Small intestine (tissue), 7 donors: Measurements from ENCODE around the gene CEMIP2. TPM values are rescaled to one million over a fixed set of nuclear protein-coding genes. Genes with fewer than 3 reads are reported as not detected.

Experiments
- DNase-seq, 2 donors: peaks; one replicate each; pipeline versions ENCODE4 v3.0.0 to v3.0.0-alpha.2; 2013
- FAIRE-seq: peaks from 2 replicates; lab custom pipeline; 2012; peaks lifted over from hg19 to GRCh38; lab: Jason Lieb, UNC
- H3K27ac ChIP-seq, 3 donors: one replicate each; pipeline ENCODE4 v1.5.1; 2013; ENCODE audit warnings: low read length in 2 of 3, mild to moderate bottlenecking in 2 of 3, control low read depth in 1 of 3, inconsistent platforms in 1 of 3, low read depth in 1 of 3, moderate library complexity in 1 of 3
- H3K27me3 ChIP-seq, 3 donors: one replicate each; pipeline ENCODE4 v1.6.1; 2013; ENCODE audit warnings: low read length in 3 of 3, inconsistent platforms in 1 of 3; ENCODE audit not compliant: control insufficient read depth in 3 of 3, insufficient read depth in 3 of 3
- H3K36me3 ChIP-seq, 3 donors: one replicate each; pipeline ENCODE4 v1.6.1; 2013; ENCODE audit warnings: low read length in 3 of 3, inconsistent platforms in 1 of 3, low read depth in 1 of 3, mild to moderate bottlenecking in 1 of 3, moderate library complexity in 1 of 3; ENCODE audit not compliant: control insufficient read depth in 3 of 3, insufficient read depth in 2 of 3
- H3K4me1 ChIP-seq, 3 donors: one replicate each; pipeline ENCODE4 v1.6.1; 2013; ENCODE audit warnings: low read length in 2 of 3, inconsistent platforms in 1 of 3, low read depth in 1 of 3, mild to moderate bottlenecking in 1 of 3, moderate library complexity in 1 of 3; ENCODE audit not compliant: control insufficient read depth in 3 of 3, insufficient read depth in 2 of 3
- H3K4me3 ChIP-seq, 3 donors: one replicate each; pipeline ENCODE4 v1.5.1; 2013; ENCODE audit warnings: low read length in 3 of 3, control low read depth in 1 of 3, inconsistent platforms in 1 of 3, low read depth in 1 of 3, mild to moderate bottlenecking in 1 of 3, moderate library complexity in 1 of 3
- H3K9me3 ChIP-seq, 2 donors: one replicate each; pipeline ENCODE4 v1.6.1; 2013; ENCODE audit warnings: low read depth in 1 of 2, low read length in 1 of 2; ENCODE audit not compliant: control insufficient read depth in 2 of 2, insufficient read depth in 1 of 2
- WGBS, 3 donors: extraction: QIAGEN DNeasy Blood & Tissue Kit; methylation state at CpG; one replicate each; pipeline ENCODE4 v1.1.7; 2013; 5-methylcytosine and 5-hydroxymethylcytosine counted together
- polyA plus RNA-seq, 4 donors: library from polyadenylated mRNA; stranded (reverse) in 3 of 4; unstranded in 1 of 4; fragments of 200-250 nt in 3 of 4; fragments of 120-200 nt in 1 of 4; gene quantifications; one replicate each; pipeline versions ENCODE4 v1.2.1 to v1.2.3, GENCODE V29; 2013
- donor health status: healthy with polysubstance abuse.
- donor health status: control.
- donor health status: control.
- donor health status: Bipolar disorder and iron deficiency.
- donor health status: healthy.

Gene CEMIP2
- polyA plus RNA-seq, 4 donors: 29.5 to 42.6 (median 34.3) TPM

- Histone ChIP-seq H3K27me3 (no peaks in the 10 kb centered on the region), H3K9me3 (no peaks in the 10 kb centered on the region), H3K4me1 (no peaks in the 10 kb centered on the region), H3K4me3 (no peak overlapping the region), H3K36me3 (peaks cover 9 to 29% (median 19%) of the 10 kb centered on the region in 3 donors), H3K27ac (no peak overlapping the region)
- peak; percentile 6 to 54 for DNase-seq
- FAIRE-seq: no peak
- WGBS, 3 donors: 35 to 49% (median 46%) methylated on average over 5 of the region's 5 CpGs
Measured at GRCh38 chr9:71725590-71726338, 42.5 kb downstream of the CEMIP2 start.

DNA sequence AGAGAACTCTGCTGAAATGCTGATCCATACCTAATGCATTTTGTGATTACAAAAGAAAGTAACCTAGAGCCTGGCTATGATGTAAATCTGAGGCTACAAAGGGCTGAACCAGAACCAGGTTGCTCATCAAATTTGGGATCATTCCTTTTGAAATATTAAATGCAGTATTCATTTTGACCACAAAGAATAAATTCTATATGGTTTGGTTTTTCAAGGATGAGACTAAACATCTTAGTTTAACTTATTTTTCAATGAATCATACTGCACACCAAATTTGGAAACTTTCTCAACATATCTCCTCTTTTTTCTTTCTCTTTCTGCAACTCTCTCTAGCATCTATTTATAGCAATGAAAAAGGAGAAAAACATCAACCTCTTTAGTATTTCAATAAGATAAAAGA lies 46.5 kb downstream of the CEMIP2 start:
- H3K27me3 ChIP-seq: no peaks in the 10 kb centered on the region
- no peaks in the 10 kb centered on the region for H3K9me3 ChIP-seq
- no peaks in the 10 kb centered on the region for H3K4me1 ChIP-seq
- H3K36me3 ChIP-seq: peaks cover 4 to 22% (median 11%) of the 10 kb centered on the region in 3 donors
- FAIRE-seq (no peak), DNase-seq (no peak)
- H3K27ac ChIP-seq: no peak overlapping the region
- no peak overlapping the region for H3K4me3 ChIP-seq

DNA sequence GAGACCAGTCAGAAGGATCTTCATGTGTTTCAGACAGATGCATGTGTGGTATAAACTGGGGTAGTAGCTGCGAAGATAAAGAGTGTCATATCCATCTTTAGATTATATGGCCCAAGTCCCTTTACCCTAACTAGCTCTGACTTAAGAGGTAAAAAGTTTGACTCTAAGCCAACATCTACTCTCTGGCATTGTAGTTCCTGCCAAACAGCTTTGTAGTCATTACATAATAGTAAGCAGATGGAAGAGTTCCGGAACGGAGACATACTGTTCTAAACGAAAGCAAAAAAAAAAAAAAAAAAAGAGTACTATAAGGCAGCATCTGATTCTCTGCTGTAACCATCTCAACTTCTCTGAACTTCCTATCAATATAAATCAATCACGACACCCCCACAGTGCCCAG lies 48.8 kb downstream of the CEMIP2 start:
- no peak for FAIRE-seq
- Histone ChIP-seq H3K4me3 (no peak overlapping the region), H3K9me3 (no peaks in the 10 kb centered on the region), H3K27ac (no peak overlapping the region), H3K27me3 (no peaks in the 10 kb centered on the region), H3K36me3 (peaks cover 6 to 18% (median 16%) of the 10 kb centered on the region in 3 donors), H3K4me1 (no peaks in the 10 kb centered on the region)
- WGBS, 3 donors: 54 to 64% (median 64%) methylated on average over 5 of the region's 5 CpGs
- DNase-seq: no peak

DNA sequence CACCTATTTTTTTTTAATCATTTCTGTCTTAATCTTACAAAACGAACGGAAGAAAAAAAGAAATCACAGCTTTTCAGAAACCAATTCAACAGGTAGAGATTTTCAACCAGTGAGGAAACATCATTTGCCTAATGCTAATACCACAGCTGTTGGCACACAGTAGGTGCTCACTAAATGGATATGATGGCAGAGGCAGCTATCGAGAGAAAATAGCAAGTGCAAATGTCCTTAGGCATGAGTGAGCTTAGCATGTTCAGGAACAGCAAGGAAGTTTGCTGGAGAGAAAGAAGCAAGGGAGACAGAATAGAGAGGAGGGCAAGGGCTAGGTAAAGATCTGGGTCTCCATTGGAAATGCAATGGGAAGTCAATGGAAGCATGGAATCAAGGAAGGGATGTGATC lies 49.2 kb downstream of the CEMIP2 start:
- FAIRE-seq (no peak), DNase-seq (no peak)
- Histone ChIP-seq H3K9me3 (no peaks in the 10 kb centered on the region), H3K27me3 (no peaks in the 10 kb centered on the region), H3K36me3 (peaks cover 6 to 19% (median 18%) of the 10 kb centered on the region in 3 donors), H3K4me1 (no peaks in the 10 kb centered on the region), H3K27ac (no peak overlapping the region), H3K4me3 (no peak overlapping the region)
- 92 to 96% (median 94%) methylated on average over 3 of the region's 3 CpGs for WGBS, 3 donors

DNA sequence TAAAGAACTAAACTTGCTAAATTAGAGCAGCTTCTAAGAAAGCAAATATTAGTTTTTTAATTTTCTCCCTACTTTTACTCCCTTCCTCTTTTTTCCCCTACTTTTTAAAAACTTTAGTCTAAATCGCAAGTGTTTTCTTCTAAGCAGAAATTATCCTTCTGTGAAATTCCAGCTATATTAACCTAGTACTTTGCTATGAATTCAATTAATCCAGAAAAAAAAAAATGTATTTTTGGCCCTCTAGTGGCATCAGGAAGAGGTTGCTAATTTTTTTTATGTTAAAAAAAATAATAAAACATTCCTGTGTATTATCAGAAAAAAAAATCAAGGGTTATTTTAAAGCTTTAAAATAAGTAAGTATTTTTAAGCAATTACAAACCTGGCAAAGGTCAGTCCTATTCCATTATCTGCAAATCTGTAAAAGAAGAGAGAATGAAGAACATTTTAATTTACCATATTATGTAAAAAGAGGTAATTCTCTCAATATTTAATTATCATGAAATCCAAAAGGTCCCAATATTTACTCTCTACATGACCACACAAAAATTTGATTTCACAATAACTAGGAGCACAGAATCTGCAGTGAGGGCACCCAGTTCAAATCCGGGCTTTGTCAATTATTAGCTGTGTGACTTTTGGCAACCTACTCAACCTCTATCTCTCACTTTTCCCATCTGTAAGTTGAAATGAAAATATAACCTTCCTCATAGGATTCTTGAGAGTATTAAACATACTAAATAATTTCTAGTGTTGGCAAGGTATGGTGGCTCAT lies 52.0 kb downstream of the CEMIP2 start:
- H3K4me3 ChIP-seq: no peak overlapping the region
- DNase-seq: no peak
- H3K27ac ChIP-seq: no peak overlapping the region
- H3K9me3 ChIP-seq: no peaks in the 10 kb centered on the region
- FAIRE-seq: no peak
- peaks cover 11 to 32% (median 23%) of the 10 kb centered on the region in 3 donors for H3K36me3 ChIP-seq
- H3K4me1 ChIP-seq: no peaks in the 10 kb centered on the region
- WGBS, 3 donors: 90 to 95% (median 93%) methylated on average over 2 of the region's 2 CpGs
- H3K27me3 ChIP-seq: no peaks in the 10 kb centered on the region

DNA sequence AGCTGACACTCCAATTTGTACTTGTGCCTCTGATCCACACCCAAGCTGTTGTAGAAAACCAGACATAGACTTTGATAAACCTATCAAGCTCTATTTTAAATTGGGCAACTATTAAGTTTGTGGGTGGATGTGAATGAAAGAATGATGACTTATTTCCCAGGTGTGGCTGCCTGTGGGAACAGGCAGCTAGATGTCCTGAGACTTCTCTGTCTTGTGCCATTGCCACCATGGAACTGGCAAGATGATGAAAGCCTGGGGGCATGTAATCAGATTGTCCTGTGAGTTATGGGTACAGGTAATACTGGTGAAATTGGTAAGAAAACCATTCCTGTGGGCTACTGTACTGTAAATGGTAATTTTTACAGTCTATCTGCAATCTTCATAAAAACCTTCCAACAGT lies 57.5 kb downstream of the CEMIP2 start:
- Histone ChIP-seq H3K9me3 (no peaks in the 10 kb centered on the region), H3K27ac (no peak overlapping the region), H3K36me3 (peaks cover 26 to 43% (median 27%) of the 10 kb centered on the region in 3 donors), H3K4me3 (no peak overlapping the region), H3K4me1 (no peaks in the 10 kb centered on the region), H3K27me3 (no peaks in the 10 kb centered on the region)
- DNase-seq (no peak), FAIRE-seq (no peak)

DNA sequence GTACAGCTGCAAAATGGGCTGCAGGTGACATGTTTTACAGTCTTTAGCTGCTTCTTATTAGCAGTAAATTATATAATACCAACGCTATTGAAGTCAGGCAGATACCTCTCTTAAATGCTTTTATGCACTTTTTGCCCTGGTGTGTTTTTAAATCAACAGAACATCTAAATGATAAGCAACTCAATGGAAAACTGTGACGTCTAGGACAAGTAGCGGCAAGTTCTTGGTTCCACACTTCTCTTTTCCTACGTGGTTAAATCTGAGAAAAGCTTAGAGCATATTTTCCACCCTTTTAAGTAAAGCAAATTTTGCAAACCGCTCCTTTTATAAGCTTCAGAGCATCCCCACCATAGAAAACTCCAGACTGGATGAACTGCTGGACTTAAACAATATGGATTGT lies 58.1 kb downstream of the CEMIP2 start:
- peaks cover 25 to 43% (median 25%) of the 10 kb centered on the region in 3 donors for H3K36me3 ChIP-seq

GRCh38 chr9:71709384-71709783 lies 58.9 kb downstream of the CEMIP2 start:
- no peaks in the 10 kb centered on the region for H3K27me3 ChIP-seq
- WGBS, 3 donors: 90 to 91% (median 91%) methylated on average over 1 of the region's 1 CpG
- no peaks in the 10 kb centered on the region for H3K9me3 ChIP-seq
- H3K36me3 ChIP-seq: peaks cover 23 to 42% (median 25%) of the 10 kb centered on the region in 3 donors
- FAIRE-seq: no peak
- no peak for DNase-seq
- no peak overlapping the region for H3K4me3 ChIP-seq
- no peaks in the 10 kb centered on the region for H3K4me1 ChIP-seq
- no peak overlapping the region for H3K27ac ChIP-seq

More for the DNA sequence above, 58.1 kb downstream of the CEMIP2 start:
- Histone ChIP-seq H3K27me3 (no peaks in the 10 kb centered on the region), H3K9me3 (no peaks in the 10 kb centered on the region), H3K4me3 (no peak overlapping the region), H3K4me1 (no peaks in the 10 kb centered on the region), H3K27ac (no peak overlapping the region)
- FAIRE-seq (no peak), DNase-seq (no peak)
- 71 to 81% (median 73%) methylated on average over 5 of the region's 5 CpGs for WGBS, 3 donors
